Liver (tissue), 3 donors: ENCODE results near the gene PPP1R11.

ENCODE experiments used
- EGR1 ChIP-seq, 2 donors: IDR thresholded peaks; 2 replicates each; pipeline ENCODE4 v1.6.1; 2016 to 2018; ENCODE audit warnings: antibody characterized with exemption in 2 of 2, low read depth in 2 of 2
- GABPA ChIP-seq, 2 donors: IDR thresholded peaks in 1 of 2; conservative IDR thresholded peaks in 1 of 2; 2 replicates each; pipeline ENCODE4 v1.6.1; 2016; ENCODE audit warnings: antibody characterized with exemption in 2 of 2, mild to moderate bottlenecking in 1 of 2, moderate library complexity in 1 of 2
- RAD21 ChIP-seq, 2 donors: IDR thresholded peaks; 2 replicates each; pipeline ENCODE4 v1.6.1; 2016; ENCODE audit warnings: antibody characterized with exemption in 2 of 2, mild to moderate bottlenecking in 2 of 2
- SP1 ChIP-seq: IDR thresholded peaks from 2 replicates; pipeline ENCODE4 v1.6.1; 2018; ENCODE audit warnings: antibody characterized with exemption, mild to moderate bottlenecking
- TAF1 ChIP-seq: conservative IDR thresholded peaks from 2 replicates; pipeline ENCODE4 v1.6.1; 2016; ENCODE audit warnings: antibody characterized with exemption, mild to moderate bottlenecking
- TF ChIP-seq, protein P1 (sequence below): fragments of 150-350 bp; IDR thresholded peaks from 2 replicates; pipeline ENCODE4 v1.5.1; 2017; ENCODE audit warnings: improper control_type of control experiment, low read depth, low read length; ENCODE audit not compliant: missing input control
- donor health status: healthy.
- donor health status: healthy.

DNA sequence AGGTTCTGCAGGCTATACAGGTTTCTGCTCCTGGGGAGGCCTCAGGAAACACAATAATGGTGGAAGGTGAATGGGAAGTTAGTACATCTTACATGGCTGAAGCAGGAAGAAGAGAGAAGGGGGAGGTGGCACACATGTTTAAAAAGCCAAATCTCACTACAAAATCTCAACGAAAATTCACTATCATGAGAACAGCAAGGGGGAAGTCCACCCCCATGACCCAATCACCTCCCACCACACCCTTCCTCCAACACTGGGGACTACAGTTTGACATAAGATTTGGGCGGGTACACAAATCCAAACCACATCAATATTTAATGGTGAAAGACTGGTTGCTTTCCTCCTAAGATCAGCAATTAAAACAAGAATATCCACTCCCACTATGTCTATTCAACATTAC is 19.8 kb upstream of the PPP1R11 start:
- TF ChIP-seq, protein P1, sequence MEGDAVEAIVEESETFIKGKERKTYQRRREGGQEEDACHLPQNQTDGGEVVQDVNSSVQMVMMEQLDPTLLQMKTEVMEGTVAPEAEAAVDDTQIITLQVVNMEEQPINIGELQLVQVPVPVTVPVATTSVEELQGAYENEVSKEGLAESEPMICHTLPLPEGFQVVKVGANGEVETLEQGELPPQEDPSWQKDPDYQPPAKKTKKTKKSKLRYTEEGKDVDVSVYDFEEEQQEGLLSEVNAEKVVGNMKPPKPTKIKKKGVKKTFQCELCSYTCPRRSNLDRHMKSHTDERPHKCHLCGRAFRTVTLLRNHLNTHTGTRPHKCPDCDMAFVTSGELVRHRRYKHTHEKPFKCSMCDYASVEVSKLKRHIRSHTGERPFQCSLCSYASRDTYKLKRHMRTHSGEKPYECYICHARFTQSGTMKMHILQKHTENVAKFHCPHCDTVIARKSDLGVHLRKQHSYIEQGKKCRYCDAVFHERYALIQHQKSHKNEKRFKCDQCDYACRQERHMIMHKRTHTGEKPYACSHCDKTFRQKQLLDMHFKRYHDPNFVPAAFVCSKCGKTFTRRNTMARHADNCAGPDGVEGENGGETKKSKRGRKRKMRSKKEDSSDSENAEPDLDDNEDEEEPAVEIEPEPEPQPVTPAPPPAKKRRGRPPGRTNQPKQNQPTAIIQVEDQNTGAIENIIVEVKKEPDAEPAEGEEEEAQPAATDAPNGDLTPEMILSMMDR: no peak
- TF ChIP-seq GABPA (IDR thresholded peaks at IDR 0.05 in 1 of 2, conservative IDR thresholded peaks at IDR 0.05 in 1 of 2): no peak
- no peak for TF ChIP-seq TAF1
- no peak for TF ChIP-seq EGR1 (IDR thresholded peaks at IDR 0.05; ENCODE audit: low read depth in 2 of 2)
- no peak for TF ChIP-seq SP1
- TF ChIP-seq RAD21 (IDR thresholded peaks at IDR 0.05): no peak
